ENCODE results near the gene MEIS2. TPM values are rescaled to one million over a fixed set of nuclear protein-coding genes. Genes with fewer than 3 reads are reported as not detected.

MEIS2 gene
- total RNA-seq (2014; rRNA removed; shearing (Covaris generic)), result 29.3 and 35.3 TPM in 2 replicates

- peak; percentile 94 for DNase-seq (ENCODE audit: low read depth)
Measured at GRCh38 chr15:37100109-37100965, at the start of gene MEIS2. Gene MEIS2, minus strand, starts transcription at chr15:37100549. Its CDS starts 1,083 bp downstream, at chr15:37099466.

GRCh38 chr15:37149146-37149545 lies 48.8 kb upstream of the MEIS2 start:
- DNase-seq (ENCODE audit: low read depth), result no peak

GRCh38 chr15:37148714-37149113 lies 48.4 kb upstream of the MEIS2 start:
- DNase-seq (ENCODE audit: low read depth), result no peak

GRCh38 chr15:37143351-37143750 lies 43.0 kb upstream of the MEIS2 start:
- DNase-seq (ENCODE audit: low read depth), result no peak

GRCh38 chr15:37142371-37142770 lies 42.0 kb upstream of the MEIS2 start:
- DNase-seq (ENCODE audit: low read depth), result peak; percentile 10

GRCh38 chr15:37140531-37141058 lies 40.2 kb upstream of the MEIS2 start:
- no peak for DNase-seq (ENCODE audit: low read depth)

- no peak for DNase-seq (ENCODE audit: low read depth)
Measured at GRCh38 chr15:37138591-37139215, 38.4 kb upstream of the MEIS2 start.

- no peak for DNase-seq (ENCODE audit: low read depth)
Measured at GRCh38 chr15:37137221-37137620, 36.9 kb upstream of the MEIS2 start.

GRCh38 chr15:37136666-37137065 lies 36.3 kb upstream of the MEIS2 start:
- no peak for DNase-seq (ENCODE audit: low read depth)

- DNase-seq (ENCODE audit: low read depth), result no peak
Measured at GRCh38 chr15:37135225-37135624, 34.9 kb upstream of the MEIS2 start.

- DNase-seq (ENCODE audit: low read depth), result peak; percentile 35
Measured at GRCh38 chr15:37134699-37135131, 34.4 kb upstream of the MEIS2 start.

GRCh38 chr15:37134244-37134643 lies 33.9 kb upstream of the MEIS2 start:
- no peak for DNase-seq (ENCODE audit: low read depth)

GRCh38 chr15:37133602-37134001 lies 33.3 kb upstream of the MEIS2 start:
- no peak for DNase-seq (ENCODE audit: low read depth)

- DNase-seq (ENCODE audit: low read depth), result no peak
Measured at GRCh38 chr15:37132826-37133417, 32.6 kb upstream of the MEIS2 start.

GRCh38 chr15:37131621-37132020 lies 31.3 kb upstream of the MEIS2 start:
- DNase-seq (ENCODE audit: low read depth), result no peak

- DNase-seq (ENCODE audit: low read depth), result no peak
Measured at GRCh38 chr15:37130356-37130755, 30.0 kb upstream of the MEIS2 start.

GRCh38 chr15:37125143-37125542 lies 24.8 kb upstream of the MEIS2 start:
- no peak for DNase-seq (ENCODE audit: low read depth)

GRCh38 chr15:37124331-37124730 lies 24.0 kb upstream of the MEIS2 start:
- DNase-seq (ENCODE audit: low read depth), result no peak

GRCh38 chr15:37122703-37123102 lies 22.4 kb upstream of the MEIS2 start:
- no peak for DNase-seq (ENCODE audit: low read depth)

- no peak for DNase-seq (ENCODE audit: low read depth)
Measured at GRCh38 chr15:37121492-37121891, 21.1 kb upstream of the MEIS2 start.

- DNase-seq (ENCODE audit: low read depth), result no peak
Measured at GRCh38 chr15:37117030-37117429, 16.7 kb upstream of the MEIS2 start.

GRCh38 chr15:37115538-37115937 lies 15.2 kb upstream of the MEIS2 start:
- DNase-seq (ENCODE audit: low read depth), result no peak
